ENCODE results near the gene CELF2. TPM values are rescaled to one million over a fixed set of nuclear protein-coding genes. Genes with fewer than 3 reads are reported as not detected.
"Not testable (repeated sequence)": the region's sequence is repeated elsewhere in the genome, so short reads cannot be mapped to it uniquely, and the experiment has no call there.

Gene CELF2
- total RNA-seq, 2 donors from 2014 or later, result 63.2 to 69.4 TPM

GRCh38 chr10:11345224-11346054, 327.8 kb downstream of the CELF2 start:
- Histone ChIP-seq H3K36me3 (no peaks in the 10 kb centered on the region), H3K4me1 (no peaks in the 10 kb centered on the region), H3K27ac (no peak overlapping the region), H3K9me3 (no peaks in the 10 kb centered on the region), H3K27me3 (no peaks in the 10 kb centered on the region), H3K4me3 (no peak overlapping the region)
- TF ChIP-seq CTCF (IDR thresholded peaks at IDR 0.05), result no peak
- DNase-seq (ENCODE audit: low spot score), result no peak

GRCh38 chr10:11347580-11347979, 329.9 kb downstream of the CELF2 start:
- H3K27me3 ChIP-seq; H3K4me1 ChIP-seq; DNase-seq (ENCODE audit: low spot score); H3K36me3 ChIP-seq; H3K4me3 ChIP-seq; H3K9me3 ChIP-seq; H3K27ac ChIP-seq: not testable (repeated sequence)

GRCh38 chr10:11351801-11352200, 334.1 kb downstream of the CELF2 start:
- Histone ChIP-seq H3K4me3 (no peak overlapping the region), H3K9me3 (no peaks in the 10 kb centered on the region), H3K4me1 (no peaks in the 10 kb centered on the region), H3K27ac (no peak overlapping the region), H3K36me3 (no peaks in the 10 kb centered on the region), H3K27me3 (no peaks in the 10 kb centered on the region)
- TF ChIP-seq CTCF (IDR thresholded peaks at IDR 0.05), result no peak
- no peak for DNase-seq (ENCODE audit: low spot score)

GRCh38 chr10:11353006-11353896, 335.6 kb downstream of the CELF2 start:
- Histone ChIP-seq H3K27me3 (no peaks in the 10 kb centered on the region), H3K4me3 (no peak overlapping the region), H3K36me3 (no peaks in the 10 kb centered on the region), H3K9me3 (no peaks in the 10 kb centered on the region), H3K27ac (no peak overlapping the region), H3K4me1 (no peaks in the 10 kb centered on the region)
- no peak for DNase-seq (ENCODE audit: low spot score)
- no peak for TF ChIP-seq CTCF (IDR thresholded peaks at IDR 0.05)

- H3K36me3 ChIP-seq, result no peaks in the 10 kb centered on the region
- no peak overlapping the region for H3K4me3 ChIP-seq
- TF ChIP-seq CTCF (IDR thresholded peaks at IDR 0.05), result no peak
- no peaks in the 10 kb centered on the region for H3K9me3 ChIP-seq
- H3K27me3 ChIP-seq, result no peaks in the 10 kb centered on the region
- H3K4me1 ChIP-seq, result no peaks in the 10 kb centered on the region
- DNase-seq (ENCODE audit: low spot score), result no peak
- H3K27ac ChIP-seq, result no peak overlapping the region
These were observed 337.2 kb downstream of the CELF2 start for GRCh38 chr10:11354823-11355222.

GRCh38 chr10:11355592-11355991, 337.9 kb downstream of the CELF2 start:
- TF ChIP-seq CTCF (IDR thresholded peaks at IDR 0.05), result no peak
- H3K36me3 ChIP-seq, result no peaks in the 10 kb centered on the region
- H3K27me3 ChIP-seq, result no peaks in the 10 kb centered on the region
- no peaks in the 10 kb centered on the region for H3K4me1 ChIP-seq
- no peak overlapping the region for H3K4me3 ChIP-seq
- no peaks in the 10 kb centered on the region for H3K9me3 ChIP-seq
- no peak overlapping the region for H3K27ac ChIP-seq
- DNase-seq (ENCODE audit: low spot score), result no peak
